ENCODE data around the gene PRSS21.

The PRSS21 gene

GRCh38 chr16:2856061-2856670 is 39.1 kb downstream of the PRSS21 start:
- DNase-seq (ENCODE audit: low read depth in 1 of 2, low spot score in 1 of 2), result no peak
- H3K27me3 ChIP-seq (ENCODE audit: insufficient read depth, poor library complexity, severe bottlenecking), result peaks cover 15% of the 10 kb centered on the region
- no peak overlapping the region for H3K4me3 ChIP-seq (replicated peaks; ENCODE audit: insufficient read depth, low read length)
- no peak for TF ChIP-seq SPI1 (IDR thresholded peaks at IDR 0.05; ENCODE audit: borderline replicate concordance, low read depth)
- TF ChIP-seq REST (IDR thresholded peaks at IDR 0.05; ENCODE audit: insufficient replicate concordance, low read depth), result no peak
- no peak for TF ChIP-seq GABPA (IDR thresholded peaks at IDR 0.05; ENCODE audit: low read depth)
- no peak for TF ChIP-seq CTCF (IDR thresholded peaks at IDR 0.05; ENCODE audit: insufficient read depth, low read length)
- no peak for TF ChIP-seq POLR2AphosphoS5 (IDR thresholded peaks at IDR 0.05; ENCODE audit: low read depth)
- H3K27ac ChIP-seq (replicated peaks), result no peak overlapping the region

GRCh38 chr16:2856686-2857450 is 39.8 kb downstream of the PRSS21 start:
- no peak for TF ChIP-seq REST (IDR thresholded peaks at IDR 0.05; ENCODE audit: insufficient replicate concordance, low read depth)
- H3K27ac ChIP-seq (replicated peaks), result no peak overlapping the region
- H3K4me3 ChIP-seq (replicated peaks; ENCODE audit: insufficient read depth, low read length), result no peak overlapping the region
- peaks cover 15% of the 10 kb centered on the region for H3K27me3 ChIP-seq (ENCODE audit: insufficient read depth, poor library complexity, severe bottlenecking)
- no peak for DNase-seq (ENCODE audit: low read depth in 1 of 2, low spot score in 1 of 2)

- no peak for TF ChIP-seq GABPA (IDR thresholded peaks at IDR 0.05; ENCODE audit: low read depth)
- no peak for TF ChIP-seq POLR2AphosphoS5 (IDR thresholded peaks at IDR 0.05; ENCODE audit: low read depth)
- TF ChIP-seq REST (IDR thresholded peaks at IDR 0.05; ENCODE audit: insufficient replicate concordance, low read depth), result no peak
- TF ChIP-seq SPI1 (IDR thresholded peaks at IDR 0.05; ENCODE audit: borderline replicate concordance, low read depth), result no peak
- no peak for TF ChIP-seq CTCF (IDR thresholded peaks at IDR 0.05; ENCODE audit: insufficient read depth, low read length)
- H3K4me3 ChIP-seq (replicated peaks; ENCODE audit: insufficient read depth, low read length), result no peak within 1 kb of the TSS
- no peak for DNase-seq (ENCODE audit: low read depth in 1 of 2, low spot score in 1 of 2)
- no peak within 1 kb of the TSS for H3K27ac ChIP-seq (replicated peaks)
- peaks cover 15% of the 10 kb centered on the region for H3K27me3 ChIP-seq (ENCODE audit: insufficient read depth, poor library complexity, severe bottlenecking)
These were observed 40.6 kb downstream of the PRSS21 start, which contains the start of gene PRSS22 for GRCh38 chr16:2857451-2858244. Gene PRSS22, minus strand, starts transcription at chr16:2858170. Its CDS starts 66 bp downstream, at chr16:2858104.
